ENCODE measurements around the gene FGD5.

Gene FGD5

DNA sequence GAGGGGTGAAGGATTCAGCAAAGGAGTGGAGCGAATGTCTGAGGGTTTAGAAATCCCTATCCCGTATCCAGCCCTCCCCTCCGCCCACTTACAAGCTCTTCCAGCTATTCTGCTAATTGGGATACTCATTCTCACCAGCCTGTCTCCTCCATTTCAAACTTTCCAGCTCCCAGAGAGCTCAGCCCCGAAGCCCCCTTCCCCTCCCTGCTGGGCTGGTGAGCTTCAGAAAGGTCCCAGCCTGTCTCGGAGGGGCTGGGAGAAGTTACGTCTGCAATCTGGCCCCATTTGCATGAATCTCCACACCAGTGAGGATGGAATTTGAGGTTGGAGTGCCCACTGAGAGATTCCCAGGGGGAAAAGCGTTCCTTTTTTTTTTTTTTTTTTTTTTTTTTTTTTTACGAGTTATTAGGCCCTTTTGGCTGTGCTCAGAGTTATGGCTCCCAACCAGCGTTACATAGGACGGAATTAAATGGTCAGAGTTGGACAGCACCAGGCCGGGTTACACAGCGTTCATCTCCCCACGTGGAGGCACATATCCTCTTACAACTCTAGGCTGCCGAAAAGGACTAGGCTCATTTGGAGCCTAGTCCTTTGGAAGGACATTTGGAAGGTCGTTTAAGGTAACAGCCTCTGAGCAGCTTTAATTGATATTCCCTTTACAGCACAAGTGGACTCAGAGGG lies 34.6 kb downstream of the FGD5 start:
- no peak for DNase-seq

DNA sequence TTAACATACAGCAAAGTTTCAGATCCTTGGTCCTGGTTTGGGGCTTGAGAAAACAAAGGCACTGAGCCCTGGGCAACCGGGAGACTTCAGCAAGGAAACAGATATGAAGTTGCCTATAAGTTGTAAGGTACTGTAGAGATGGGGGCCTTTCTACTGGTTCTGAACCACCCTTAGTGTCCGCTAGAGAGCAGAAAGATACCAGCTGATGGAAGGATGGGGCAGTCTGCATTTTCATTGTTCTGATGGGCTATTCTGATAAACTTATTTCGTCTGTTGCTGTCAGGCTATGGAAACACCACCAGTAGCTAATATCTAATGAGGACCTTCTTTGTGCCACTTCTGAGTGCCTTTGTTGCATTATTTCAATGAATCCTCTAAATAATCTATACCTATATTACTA lies 38.7 kb downstream of the FGD5 start:
- no peak for DNase-seq

- no peak for DNase-seq
These were observed 39.3 kb downstream of the FGD5 start for GRCh38 chr3:14858105-14858504.

GRCh38 chr3:14859880-14860279 lies 41.1 kb downstream of the FGD5 start:
- no peak for DNase-seq

DNA sequence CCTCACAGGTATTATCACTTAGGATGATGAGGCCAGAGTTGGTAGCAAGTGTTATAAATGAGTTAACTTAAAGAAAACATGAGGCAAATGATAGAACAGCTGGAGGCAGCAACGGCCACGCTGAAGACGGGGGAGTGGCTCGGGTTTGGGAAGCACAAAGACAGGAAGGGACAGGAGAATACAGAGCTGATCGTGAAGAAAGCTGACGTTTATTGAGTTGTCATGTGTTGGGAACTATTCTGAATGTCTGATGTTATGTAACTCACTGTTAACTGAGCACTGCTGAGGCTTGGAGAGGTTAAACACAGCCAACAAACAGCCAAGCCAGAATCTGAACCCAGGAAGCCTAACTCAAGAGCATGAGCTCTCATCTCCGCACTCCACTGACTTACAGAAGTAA lies 42.3 kb downstream of the FGD5 start:
- DNase-seq: no peak

GRCh38 chr3:14861446-14862302 lies 42.9 kb downstream of the FGD5 start:
- no peak for DNase-seq

- no peak for DNase-seq
These were observed 43.5 kb downstream of the FGD5 start for GRCh38 chr3:14862303-14862660.

GRCh38 chr3:14862661-14863230 lies 44.0 kb downstream of the FGD5 start:
- DNase-seq: no peak

GRCh38 chr3:14863333-14864100 lies 44.8 kb downstream of the FGD5 start:
- no peak for DNase-seq

GRCh38 chr3:14864131-14864530 lies 45.4 kb downstream of the FGD5 start:
- no peak for DNase-seq

DNA sequence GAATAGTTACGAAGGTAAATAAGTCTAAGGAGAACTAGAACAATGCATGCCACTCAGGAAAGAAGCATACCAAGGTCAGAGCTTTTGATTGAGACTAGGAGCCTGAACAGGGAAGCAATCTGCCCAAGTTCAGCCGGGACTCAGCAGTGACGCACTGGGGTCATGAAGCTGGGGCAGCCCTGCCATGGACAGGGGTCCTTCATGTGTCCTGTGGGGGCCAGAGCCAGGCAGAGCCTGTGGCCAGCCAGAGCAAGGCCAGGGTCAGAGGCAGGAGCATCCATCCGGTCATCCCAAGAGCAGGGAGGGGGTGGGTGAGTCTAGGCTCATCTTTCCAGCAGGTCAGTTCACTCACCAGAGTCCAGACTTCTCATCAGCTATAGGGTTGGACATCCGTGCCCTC lies 47.9 kb downstream of the FGD5 start:
- DNase-seq: no peak

DNA sequence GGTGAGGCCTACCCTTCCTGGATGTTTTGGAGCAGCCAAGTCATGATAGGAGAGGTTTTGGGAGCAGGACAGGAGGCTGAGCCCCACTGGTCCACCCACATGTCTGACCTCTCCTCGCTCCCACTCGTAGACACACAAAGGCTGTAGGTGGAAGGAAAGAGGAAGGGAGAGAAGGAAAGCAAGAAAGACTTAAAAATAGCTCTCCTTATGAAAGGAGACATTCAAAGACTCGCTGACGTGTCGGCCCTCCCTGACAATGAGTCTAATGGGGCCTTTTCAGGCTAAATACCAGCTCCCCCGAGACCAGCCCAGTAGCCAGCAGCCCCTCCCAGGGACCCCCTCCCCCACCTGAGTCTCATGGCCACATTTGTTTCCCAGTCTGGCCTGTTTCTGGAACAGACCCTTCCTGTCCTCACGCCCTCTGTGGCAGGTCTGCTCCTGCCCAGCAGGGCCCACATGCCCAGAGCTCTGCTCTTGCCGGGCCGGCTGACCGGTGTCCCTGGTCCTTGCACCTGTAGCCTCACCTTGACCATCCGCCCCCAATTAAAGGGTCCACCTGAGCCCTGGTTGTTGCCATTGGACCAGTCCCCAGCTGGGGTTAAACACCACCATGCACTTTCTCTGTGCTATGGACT lies 49.3 kb downstream of the FGD5 start:
- no peak for DNase-seq

DNA sequence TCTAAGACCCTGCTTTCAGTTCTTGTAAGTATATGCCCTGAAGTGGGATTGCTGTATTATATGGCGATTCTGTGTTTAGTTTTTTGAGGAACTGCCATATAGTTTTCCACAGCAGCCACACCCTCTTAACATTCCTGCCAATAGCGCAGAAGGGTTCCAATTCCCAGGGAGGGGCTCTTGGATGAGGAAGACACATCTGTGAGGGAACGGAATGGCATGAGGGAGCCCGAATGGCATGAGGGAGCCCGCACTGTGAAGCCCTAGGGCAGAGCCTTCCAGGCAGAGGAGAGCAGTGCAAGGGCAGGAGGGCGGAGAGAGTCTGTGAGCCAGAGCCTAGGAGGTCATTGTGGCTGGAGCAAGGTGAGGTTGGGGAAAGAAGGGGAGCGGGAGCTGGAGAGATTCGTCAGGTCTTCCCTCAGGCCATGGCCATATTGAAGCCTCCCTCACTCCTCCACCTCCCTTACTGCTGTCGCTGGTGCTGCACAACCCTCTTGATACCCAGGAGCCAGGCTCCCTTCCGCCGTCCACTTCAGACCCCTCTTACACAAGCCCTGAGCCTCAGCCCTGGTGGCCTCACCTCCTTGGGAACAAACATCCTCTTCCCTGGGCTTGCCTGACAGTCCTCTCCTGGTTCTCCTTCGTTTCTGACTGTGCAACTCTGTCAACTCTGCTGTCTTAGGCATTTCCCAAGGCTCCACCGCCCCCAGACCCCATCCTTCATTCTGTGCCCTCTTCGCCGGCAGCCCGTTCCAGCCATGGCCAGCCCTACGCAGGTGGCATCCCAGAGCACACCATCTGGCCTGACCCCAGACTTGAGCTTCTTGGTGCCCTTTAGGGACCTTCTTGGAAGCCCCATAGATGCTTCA lies 51.4 kb downstream of the FGD5 start:
- DNase-seq: no peak

- DNase-seq: no peak
These were observed 52.0 kb downstream of the FGD5 start for GRCh38 chr3:14870783-14871060.

GRCh38 chr3:14871456-14872200 lies 52.9 kb downstream of the FGD5 start:
- DNase-seq: no peak

DNA sequence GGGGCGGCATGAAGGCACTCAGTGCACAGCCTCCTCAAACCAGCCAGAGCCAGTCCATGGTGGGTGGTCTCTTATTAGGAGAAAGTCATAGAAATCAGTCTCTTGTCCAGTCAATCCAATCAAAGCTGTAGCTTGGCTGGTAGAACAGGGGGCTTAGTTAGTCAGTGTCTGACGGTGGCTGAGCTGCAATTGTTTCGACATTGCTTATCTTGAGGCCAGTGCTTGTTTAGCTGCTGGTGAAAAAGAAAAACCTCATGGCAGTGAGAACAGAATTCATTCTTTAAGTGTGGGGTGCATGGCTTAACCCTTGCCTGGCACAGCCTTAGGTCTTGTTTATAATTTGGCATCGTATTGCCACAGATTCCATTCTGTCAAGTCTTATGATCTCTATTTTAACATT lies 53.9 kb downstream of the FGD5 start:
- DNase-seq: no peak

- no peak for DNase-seq
These were observed 56.0 kb downstream of the FGD5 start for GRCh38 chr3:14874784-14875183.

- DNase-seq: no peak
These were observed 56.8 kb downstream of the FGD5 start for GRCh38 chr3:14875411-14876175.

DNA sequence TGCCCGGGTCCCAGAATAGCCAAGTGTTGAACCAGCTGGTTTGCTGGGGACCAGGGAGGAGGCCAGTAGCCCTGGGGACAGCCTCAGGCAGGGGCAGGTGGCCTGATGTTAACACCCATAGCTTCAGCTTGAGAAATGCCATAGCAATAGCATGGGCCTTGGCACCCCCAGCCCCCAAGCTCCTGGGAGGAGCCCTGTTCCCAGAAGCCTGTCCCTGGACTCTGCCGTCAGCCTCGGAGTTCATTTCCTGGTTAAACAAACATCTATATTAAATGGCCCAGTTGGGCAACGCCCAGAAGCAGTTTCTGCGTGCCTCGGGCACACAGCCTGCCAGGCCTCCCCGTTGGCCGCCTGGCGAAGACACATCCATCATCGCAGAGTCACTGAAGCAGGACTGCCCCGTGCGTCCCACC lies 58.2 kb downstream of the FGD5 start:
- no peak for DNase-seq

GRCh38 chr3:14877469-14877868 lies 58.7 kb downstream of the FGD5 start:
- no peak for DNase-seq
